Dendritic cell treated with granulocyte-macrophage colony-stimulating factor and Interleukin-4, amounts not matched to agents 40 ng/mL and 50 ng/mL, for 4 days (primary cell): ENCODE data around the gene ADPRM.
"Not testable (repeated sequence)": the region's sequence is repeated elsewhere in the genome, so short reads cannot be mapped to it uniquely, and the experiment has no call there.

Source experiments
- H3K27ac Mint-ChIP-seq: one replicate; pipeline ENCODE4 v1.8.0; 2022; ENCODE audit warnings: mild to moderate bottlenecking, mixed read lengths
- H3K27me3 Mint-ChIP-seq: one replicate; pipeline ENCODE4 v1.8.0; 2022; ENCODE audit warnings: mild to moderate bottlenecking, mixed read lengths
- H3K36me3 Mint-ChIP-seq: one replicate; pipeline ENCODE4 v1.8.0; 2022; ENCODE audit warnings: low read depth, mixed read lengths
- H3K4me1 Mint-ChIP-seq: one replicate; pipeline ENCODE4 v1.8.0; 2022; ENCODE audit warnings: low read depth, mixed read lengths
- H3K4me3 Mint-ChIP-seq: one replicate; pipeline ENCODE4 v1.8.0; 2022; ENCODE audit warnings: mild to moderate bottlenecking, moderate library complexity, mixed read lengths
- H3K9me3 Mint-ChIP-seq: one replicate; pipeline ENCODE4 v1.8.0; 2022; ENCODE audit warnings: mixed read lengths
- intact Hi-C: fragments of 100-400 bp; cut with micrococcal nuclease; formaldehyde crosslinking; loops from one replicate; pipeline ENCODE4 v1.15.0; 2022

Gene ADPRM

DNA sequence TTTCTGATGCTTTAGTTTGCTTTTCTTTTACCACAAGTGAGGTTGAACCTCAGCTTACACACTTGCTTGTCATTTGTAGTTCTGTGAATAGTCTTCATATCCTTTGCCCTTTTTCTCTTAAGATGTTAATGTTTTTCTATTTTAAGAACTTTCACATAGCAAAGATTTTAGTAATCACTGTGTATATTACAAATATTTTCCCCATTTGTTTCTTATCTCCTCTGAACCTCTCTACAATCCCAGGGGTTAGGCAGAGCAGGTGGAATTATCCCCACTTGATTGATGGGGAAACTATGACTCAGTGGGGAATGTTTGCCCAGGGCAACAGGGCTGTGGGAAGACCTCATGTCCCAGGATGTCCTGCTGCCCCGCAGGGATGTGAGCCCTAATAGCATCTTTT, 28.6 kb upstream of the ADPRM start:
- intact Hi-C loops = no loop called here
- Mint-ChIP-seq H3K9me3 (no peaks in the 10 kb centered on the region), H3K36me3 (peaks cover 9% of the 10 kb centered on the region), H3K4me1 (no peaks in the 10 kb centered on the region), H3K4me3 (no peak overlapping the region), H3K27me3 (no peaks in the 10 kb centered on the region), H3K27ac (no peak overlapping the region)

GRCh38 chr17:10673312-10673711, 24.1 kb upstream of the ADPRM start:
- no peaks in the 10 kb centered on the region for H3K27me3 Mint-ChIP-seq
- intact Hi-C loops = no loop called here
- H3K36me3 Mint-ChIP-seq = peaks cover 50% of the 10 kb centered on the region
- no peaks in the 10 kb centered on the region for H3K4me1 Mint-ChIP-seq
- H3K4me3 Mint-ChIP-seq = no peak overlapping the region
- H3K27ac Mint-ChIP-seq = no peak overlapping the region
- H3K9me3 Mint-ChIP-seq = no peaks in the 10 kb centered on the region

- intact Hi-C loops = no loop called here
- no peaks in the 10 kb centered on the region for H3K27me3 Mint-ChIP-seq
- no peak overlapping the region for H3K27ac Mint-ChIP-seq
- H3K4me1 Mint-ChIP-seq = no peaks in the 10 kb centered on the region
- no peaks in the 10 kb centered on the region for H3K9me3 Mint-ChIP-seq
- no peak overlapping the region for H3K4me3 Mint-ChIP-seq
- H3K36me3 Mint-ChIP-seq = peaks cover 59% of the 10 kb centered on the region
Measured at GRCh38 chr17:10674704-10675103, 22.7 kb upstream of the ADPRM start.

GRCh38 chr17:10681866-10682446, 15.4 kb upstream of the ADPRM start:
- intact Hi-C loops = no loop called here
- H3K27me3 Mint-ChIP-seq = no peaks in the 10 kb centered on the region
- H3K4me3 Mint-ChIP-seq = no peak overlapping the region
- no peaks in the 10 kb centered on the region for H3K9me3 Mint-ChIP-seq
- H3K36me3 Mint-ChIP-seq = peaks cover 90% of the 10 kb centered on the region
- H3K4me1 Mint-ChIP-seq = no peaks in the 10 kb centered on the region
- H3K27ac Mint-ChIP-seq = no peak overlapping the region

DNA sequence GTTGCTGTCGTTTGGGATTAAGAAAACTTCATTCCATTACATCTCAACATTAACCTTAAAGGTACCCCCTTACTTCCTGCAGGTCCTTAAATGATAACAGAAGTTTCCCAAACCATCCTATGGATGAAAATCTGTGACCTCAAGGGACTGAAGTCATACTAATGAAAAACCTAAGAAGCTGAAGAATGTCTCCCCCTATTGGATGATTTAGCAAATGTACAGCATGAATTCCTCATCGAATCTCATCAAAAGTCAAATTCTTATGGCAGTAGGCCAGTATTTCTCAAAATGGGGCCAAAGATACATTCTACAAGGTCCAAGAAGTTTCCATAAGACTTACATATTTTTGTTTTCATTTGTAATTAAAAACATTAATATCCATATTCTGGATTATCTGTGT, 13.5 kb upstream of the ADPRM start:
- Mint-ChIP-seq H3K4me1 (no peaks in the 10 kb centered on the region), H3K27ac (no peak overlapping the region), H3K27me3 (no peaks in the 10 kb centered on the region), H3K9me3 (no peaks in the 10 kb centered on the region), H3K36me3 (peaks cover 78% of the 10 kb centered on the region), H3K4me3 (no peak overlapping the region)
- intact Hi-C loops = no loop called here

GRCh38 chr17:10687499-10687898, 9.9 kb upstream of the ADPRM start:
- no peak overlapping the region for H3K4me3 Mint-ChIP-seq
- peaks cover 9% of the 10 kb centered on the region for H3K4me1 Mint-ChIP-seq
- H3K36me3 Mint-ChIP-seq = peaks cover 79% of the 10 kb centered on the region
- intact Hi-C loops = no loop called here
- no peak overlapping the region for H3K27ac Mint-ChIP-seq
- H3K9me3 Mint-ChIP-seq = no peaks in the 10 kb centered on the region
- H3K27me3 Mint-ChIP-seq = no peaks in the 10 kb centered on the region

- H3K27ac Mint-ChIP-seq, intact Hi-C loops: not testable (repeated sequence)
Measured at GRCh38 chr17:10695875-10696407, 1.5 kb upstream of the ADPRM start.

DNA sequence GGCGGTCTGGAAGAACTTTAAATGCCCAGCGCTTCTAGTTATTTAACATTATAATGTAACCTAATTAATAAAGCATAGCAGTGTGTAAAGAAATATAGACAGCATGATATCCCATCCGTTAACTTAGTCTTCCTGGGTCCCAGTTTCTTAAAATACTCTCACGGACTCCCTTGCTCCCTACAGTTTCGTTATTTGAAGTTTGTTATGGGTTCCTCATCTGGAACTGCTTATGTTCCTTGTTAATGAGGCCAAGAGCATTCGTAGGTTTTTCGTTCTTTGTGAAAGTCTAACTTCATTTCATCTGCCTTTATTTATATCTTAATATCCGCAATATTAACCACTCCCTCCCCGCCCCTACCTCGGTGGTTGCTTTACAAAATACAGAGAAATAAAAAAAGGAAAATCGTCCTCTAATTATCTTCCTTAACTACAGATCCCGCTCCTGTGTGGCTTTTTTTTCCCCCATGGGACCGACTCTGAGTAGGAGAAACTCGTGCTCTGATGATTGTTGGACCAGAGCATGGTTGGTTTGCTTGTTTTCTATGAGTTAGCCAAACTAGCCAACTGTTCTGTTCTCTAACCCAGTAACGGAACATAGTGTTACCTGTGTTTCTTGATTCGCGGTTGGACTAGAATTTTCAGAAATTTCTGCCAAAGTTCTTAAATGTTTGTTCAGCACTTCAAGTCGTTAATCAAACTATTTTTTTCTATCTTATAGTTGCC, 863 bp downstream of the ADPRM start:
- Mint-ChIP-seq H3K9me3 (no peaks in the 10 kb centered on the region), H3K4me3 (peak overlapping the region; percentile 90), H3K27ac (peak overlapping the region; percentile 87), H3K27me3 (no peaks in the 10 kb centered on the region), H3K4me1 (peaks cover 26% of the 10 kb centered on the region), H3K36me3 (peaks cover 42% of the 10 kb centered on the region)
- intact Hi-C loops = loop anchor here (2.0 kb wide), 1 partner anchor 31 kb away; no protein-coding TSS in a partner anchor

More at GRCh38 chr17:10695875-10696407, 1.5 kb upstream of the ADPRM start:
- not testable (repeated sequence) for H3K9me3 Mint-ChIP-seq, H3K27me3 Mint-ChIP-seq
- Mint-ChIP-seq H3K36me3 (peaks cover 60% of the 10 kb centered on the region), H3K4me3 (peak overlapping the region; percentile 90), H3K4me1 (peaks cover 13% of the 10 kb centered on the region)

DNA sequence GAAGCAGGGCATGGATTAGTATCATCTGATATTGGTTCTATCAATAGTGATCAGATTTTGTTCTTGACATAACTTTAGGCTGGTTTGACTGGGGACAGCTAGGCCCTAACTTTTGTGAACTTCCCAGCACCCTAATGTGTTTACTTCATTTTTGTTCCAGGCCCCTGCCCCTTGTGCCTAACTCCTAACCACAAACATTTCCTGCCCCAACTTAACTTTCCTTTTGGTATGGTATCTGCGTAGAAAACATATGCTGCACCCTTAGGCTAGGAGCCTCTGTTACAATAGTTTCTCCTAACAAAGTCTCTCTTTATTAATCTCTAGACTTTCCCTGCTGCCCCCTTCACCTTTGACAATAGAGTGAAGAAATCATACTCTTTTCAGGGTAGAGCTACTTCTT, 2.5 kb downstream of the ADPRM start:
- H3K9me3 Mint-ChIP-seq = no peaks in the 10 kb centered on the region
- peaks cover 26% of the 10 kb centered on the region for H3K4me1 Mint-ChIP-seq
- peaks cover 29% of the 10 kb centered on the region for H3K36me3 Mint-ChIP-seq
- H3K4me3 Mint-ChIP-seq = no peak overlapping the region
- intact Hi-C loops = loop anchor here (2.0 kb wide), 1 partner anchor 29 kb away; no protein-coding TSS in a partner anchor
- no peaks in the 10 kb centered on the region for H3K27me3 Mint-ChIP-seq
- no peak overlapping the region for H3K27ac Mint-ChIP-seq

GRCh38 chr17:10702574-10702973, 5.2 kb downstream of the ADPRM start:
- Mint-ChIP-seq H3K27me3 (no peaks in the 10 kb centered on the region), H3K27ac (no peak overlapping the region), H3K36me3 (peaks cover 41% of the 10 kb centered on the region), H3K4me3 (no peak overlapping the region), H3K4me1 (peaks cover 19% of the 10 kb centered on the region), H3K9me3 (no peaks in the 10 kb centered on the region)
- intact Hi-C loops = no loop called here

GRCh38 chr17:10705727-10706126, 8.3 kb downstream of the ADPRM start:
- no peak overlapping the region for H3K27ac Mint-ChIP-seq
- no peaks in the 10 kb centered on the region for H3K27me3 Mint-ChIP-seq
- peaks cover 61% of the 10 kb centered on the region for H3K36me3 Mint-ChIP-seq
- H3K4me1 Mint-ChIP-seq = peaks cover 12% of the 10 kb centered on the region
- intact Hi-C loops = no loop called here
- no peak overlapping the region for H3K4me3 Mint-ChIP-seq
- no peaks in the 10 kb centered on the region for H3K9me3 Mint-ChIP-seq

- Mint-ChIP-seq H3K36me3 (peaks cover 47% of the 10 kb centered on the region), H3K4me3 (no peak overlapping the region), H3K27ac (no peak overlapping the region), H3K4me1 (no peaks in the 10 kb centered on the region), H3K27me3 (no peaks in the 10 kb centered on the region), H3K9me3 (no peaks in the 10 kb centered on the region)
- intact Hi-C loops = no loop called here
Measured at GRCh38 chr17:10713318-10713717, 15.9 kb downstream of the ADPRM start.

DNA sequence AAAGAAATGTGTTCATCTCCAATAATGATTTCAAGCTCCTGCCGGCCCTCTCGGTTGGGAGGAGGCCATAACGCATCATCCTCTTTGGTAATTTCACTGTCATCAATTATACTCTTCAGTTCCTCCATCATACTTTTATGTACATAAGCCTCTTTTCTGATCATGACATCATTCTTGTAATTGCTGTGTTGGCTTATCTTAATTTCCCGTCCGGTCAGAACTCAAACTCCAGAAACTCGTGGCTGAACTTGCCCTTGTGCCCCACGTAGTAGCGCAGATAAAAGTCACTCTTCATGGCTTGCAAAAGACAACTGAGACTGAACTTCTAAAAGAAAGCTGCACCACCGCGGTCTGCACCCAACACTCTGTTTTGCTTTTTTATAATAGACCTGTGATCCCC, 18.8 kb downstream of the ADPRM start:
- Mint-ChIP-seq H3K9me3 (no peaks in the 10 kb centered on the region), H3K27ac (no peak overlapping the region), H3K4me3 (no peak overlapping the region), H3K4me1 (no peaks in the 10 kb centered on the region), H3K36me3 (peaks cover 23% of the 10 kb centered on the region), H3K27me3 (no peaks in the 10 kb centered on the region)
- intact Hi-C loops = no loop called here

- H3K4me1 Mint-ChIP-seq = no peaks in the 10 kb centered on the region
- no peaks in the 10 kb centered on the region for H3K27me3 Mint-ChIP-seq
- H3K36me3 Mint-ChIP-seq = peaks cover 5% of the 10 kb centered on the region
- intact Hi-C loops = no loop called here
- H3K4me3 Mint-ChIP-seq = no peak overlapping the region
- H3K9me3 Mint-ChIP-seq = no peaks in the 10 kb centered on the region
- H3K27ac Mint-ChIP-seq = no peak overlapping the region
Measured at GRCh38 chr17:10718547-10718946, 21.2 kb downstream of the ADPRM start.
